Left colon (tissue), 2 donors: ENCODE results near the gene PDIA6. TPM values are rescaled to one million over a fixed set of nuclear protein-coding genes. Genes with fewer than 3 reads are reported as not detected.
"Not testable (repeated sequence)": the region's sequence is repeated elsewhere in the genome, so short reads cannot be mapped to it uniquely, and the experiment has no call there.

Source experiments
- ATAC-seq: fragments of 200-7000 bp; cut with Tn5 transposase; one replicate; pipeline ENCODE4 v1.9.1; 2020; ENCODE audit warnings: mild to moderate bottlenecking, moderate library complexity
- DNase-seq, 2 donors: peaks; one replicate each; pipeline ENCODE4 v3.0.0-alpha.2; 2020
- intact Hi-C, 2 donors: fragments of 100-400 bp; cut with DNase I in 1 of 2; cut with micrococcal nuclease in 1 of 2; formaldehyde crosslinking; loops; one replicate each; pipeline versions ENCODE4 v1.11.2 to v1.14.0; 2022; cut with DNase I, micrococcal nuclease
- total RNA-seq, 2 donors: library from RNA; stranded (reverse); fragmentation: NEBNext Ultra II Directional; extraction: Animal tissue kit (Norgen Biotek cat#: 25700); gene quantifications; one replicate each; pipeline ENCODE4 v1.2.1, GENCODE V29; 2021
- donor health status: DM: no; HTN: no; CAD: no.
- donor health status: DM: yes; HTN: yes; CAD: no.

The PDIA6 gene
- total RNA-seq, 2 donors from 2014 or later: 147 to 162 TPM

DNA sequence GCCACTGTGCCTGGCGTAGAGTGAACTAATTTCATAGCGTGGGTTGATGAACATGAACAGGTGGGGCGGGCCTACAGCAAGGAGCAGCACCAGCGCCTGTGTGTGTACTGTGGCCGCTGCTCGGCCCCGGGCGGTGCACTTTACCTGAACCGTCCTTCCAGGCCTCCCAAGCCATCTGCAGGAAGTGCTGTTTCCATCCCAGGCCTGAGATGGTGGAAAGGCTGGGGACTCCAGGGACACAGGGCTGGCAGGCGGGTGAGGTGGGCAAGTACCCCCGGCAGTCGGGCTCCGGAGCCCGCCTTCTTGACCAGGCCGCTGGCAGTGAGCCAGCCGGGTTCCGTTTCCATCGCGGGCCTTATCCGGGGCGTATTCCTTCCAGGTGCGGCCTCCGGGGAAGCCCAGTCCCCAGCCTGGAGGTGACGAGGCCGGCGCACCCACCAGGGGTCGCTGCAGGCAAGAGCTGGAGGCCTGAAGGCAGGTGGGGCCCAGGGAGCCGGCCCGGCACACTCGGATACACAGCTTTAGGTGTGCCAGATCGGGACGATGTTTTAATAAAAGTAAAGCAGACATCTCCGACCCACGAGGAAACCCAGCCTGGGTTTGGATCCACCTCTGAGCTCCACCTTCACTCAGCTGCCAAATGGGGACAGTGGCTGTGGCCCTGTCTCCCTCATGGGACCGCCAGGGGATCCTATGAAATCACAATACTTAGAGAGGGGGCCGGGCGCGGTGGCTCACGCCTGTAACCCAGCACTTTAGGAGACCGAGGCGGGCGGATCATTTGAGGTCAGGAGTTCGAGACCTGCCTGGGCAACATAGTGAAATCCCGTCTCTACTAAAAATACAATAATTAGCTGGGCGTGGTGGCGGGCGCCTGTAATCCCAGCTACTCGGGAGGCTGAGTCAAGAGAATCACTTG is 22.7 kb upstream of the PDIA6 start:
- ATAC-seq: peak; percentile 89
- intact Hi-C loops: loop anchor here in 1 of 2 donors (10.0 kb wide), 1 partner anchor 79 kb away; the partner anchor contains the start of gene KCNF1
- DNase-seq: peak; percentile 76 to 94

DNA sequence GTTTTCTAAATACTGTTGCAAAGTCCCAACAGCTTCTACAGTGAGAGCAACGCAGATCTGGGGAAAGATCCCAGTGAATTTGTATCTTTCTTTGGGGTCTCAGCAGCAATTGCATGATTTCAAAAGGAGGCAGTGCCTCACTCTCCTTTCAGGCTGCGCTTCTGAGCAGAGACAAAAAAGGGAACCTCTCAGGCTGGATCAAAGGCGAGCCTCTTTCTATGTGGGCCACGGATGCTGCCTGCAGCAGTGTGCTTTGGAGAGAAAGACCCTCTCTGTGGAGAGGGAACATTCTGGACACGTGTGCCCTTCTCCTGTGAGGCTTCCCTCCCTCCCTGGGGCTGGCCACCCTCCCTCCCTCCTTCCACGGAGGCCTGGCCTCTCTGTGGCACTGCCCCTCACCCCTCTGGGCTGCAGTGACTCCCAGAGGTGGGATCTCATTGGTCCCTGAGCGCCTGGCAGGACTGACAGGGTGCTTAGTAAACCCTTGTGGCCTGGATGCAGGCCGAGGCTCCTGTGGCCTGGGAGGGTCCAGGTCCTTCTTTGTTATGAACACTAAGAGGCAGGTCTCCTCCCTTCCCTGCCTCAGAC is 21.6 kb upstream of the PDIA6 start:
- DNase-seq (no peak), ATAC-seq (no peak)
- intact Hi-C loops: loop anchor here (5.0 to 10.0 kb wide), 2 partner anchors 81 to 293 kb away; partner anchors contain the start of gene KCNF1 (in 1 of the 2)

GRCh38 chr2:10833021-10833420 is 20.4 kb upstream of the PDIA6 start:
- ATAC-seq: no peak
- intact Hi-C loops: loop anchor here (2.0 to 10.0 kb wide), 3 partner anchors 82 to 294 kb away; partner anchors contain the start of gene KCNF1 (in 1 of the 2)
- no peak for DNase-seq

DNA sequence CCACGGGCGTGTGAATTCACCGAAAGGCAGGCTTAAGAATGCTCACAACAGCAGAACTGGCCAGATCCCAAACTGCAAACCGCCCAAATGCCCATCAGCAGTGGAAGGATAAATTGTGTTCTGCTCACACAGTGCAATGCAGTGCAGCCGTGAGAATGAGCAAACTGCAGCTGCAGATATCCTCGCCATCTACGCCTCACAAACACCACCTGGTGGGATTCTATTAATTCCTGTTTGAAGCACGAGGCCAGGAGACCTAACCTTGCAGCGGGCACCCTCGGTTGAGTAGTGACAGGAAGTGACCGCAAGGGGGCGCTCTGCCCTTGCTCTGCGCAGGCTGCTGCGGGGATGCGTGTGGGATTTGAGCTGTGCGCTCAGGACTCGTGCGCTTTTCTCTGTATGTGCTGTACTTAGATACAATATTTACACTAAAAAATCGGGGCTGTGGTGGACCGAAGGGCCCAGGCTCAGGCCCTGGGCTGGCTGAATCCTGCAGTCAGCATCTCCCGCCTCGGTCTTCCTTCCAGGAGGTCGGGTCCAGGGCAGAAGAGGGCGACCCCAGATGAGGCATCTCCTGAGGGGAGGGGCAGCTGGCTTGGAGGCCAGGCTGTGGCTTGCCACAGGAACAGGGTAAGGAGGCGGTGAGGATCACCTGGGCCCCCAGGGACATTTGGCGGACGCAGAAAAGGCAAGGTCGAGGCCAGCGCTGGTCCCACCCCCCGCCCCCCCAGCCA is 19.8 kb upstream of the PDIA6 start:
- DNase-seq (peak; percentile 63 to 85), ATAC-seq (peak; percentile 58)
- intact Hi-C loops: loop anchor here (2.0 to 10.0 kb wide), 3 partner anchors 82 to 295 kb away; partner anchors contain the start of gene KCNF1 (in 1 of the 2)

GRCh38 chr2:10831400-10831985 is 18.9 kb upstream of the PDIA6 start:
- intact Hi-C loops: loop anchor here (5.0 to 10.0 kb wide), 2 partner anchors 83 to 296 kb away; partner anchors contain the start of gene KCNF1 (in 1 of the 2)
- no peak for DNase-seq
- no peak for ATAC-seq

- no peak for ATAC-seq
- intact Hi-C loops: loop anchor here (5.0 to 10.0 kb wide), 2 partner anchors 84 to 296 kb away; partner anchors contain the start of gene KCNF1 (in 1 of the 2)
Observed at GRCh38 chr2:10830641-10831399, 18.2 kb upstream of the PDIA6 start.

DNA sequence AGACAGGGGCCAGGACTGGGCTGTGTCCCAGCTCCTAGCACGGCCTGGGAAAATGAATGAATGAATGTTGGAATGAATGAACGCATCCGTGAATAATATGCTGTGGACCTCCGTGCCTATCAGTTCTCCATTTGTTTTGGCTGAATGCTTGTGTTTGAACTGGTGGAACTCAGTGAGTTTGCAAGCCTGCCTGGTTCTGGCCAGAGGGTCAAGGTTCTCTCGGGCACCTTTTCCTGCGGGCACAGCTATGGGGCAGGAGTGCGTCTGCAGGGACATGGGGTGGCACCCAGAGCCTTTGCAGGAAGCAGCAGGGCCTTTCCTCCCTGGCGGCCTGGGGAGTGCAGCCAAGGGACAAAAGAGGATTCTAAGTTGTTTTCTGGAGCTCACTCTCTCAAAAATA is 17.6 kb upstream of the PDIA6 start:
- DNase-seq (peak; percentile 57 to 64), ATAC-seq (peak; percentile 74)
- intact Hi-C loops: loop anchor here (5.0 to 10.0 kb wide), 2 partner anchors 85 to 297 kb away; partner anchors contain the start of gene KCNF1 (in 1 of the 2)

More at GRCh38 chr2:10830641-10831399, 18.2 kb upstream of the PDIA6 start:
- DNase-seq: no peak

DNA sequence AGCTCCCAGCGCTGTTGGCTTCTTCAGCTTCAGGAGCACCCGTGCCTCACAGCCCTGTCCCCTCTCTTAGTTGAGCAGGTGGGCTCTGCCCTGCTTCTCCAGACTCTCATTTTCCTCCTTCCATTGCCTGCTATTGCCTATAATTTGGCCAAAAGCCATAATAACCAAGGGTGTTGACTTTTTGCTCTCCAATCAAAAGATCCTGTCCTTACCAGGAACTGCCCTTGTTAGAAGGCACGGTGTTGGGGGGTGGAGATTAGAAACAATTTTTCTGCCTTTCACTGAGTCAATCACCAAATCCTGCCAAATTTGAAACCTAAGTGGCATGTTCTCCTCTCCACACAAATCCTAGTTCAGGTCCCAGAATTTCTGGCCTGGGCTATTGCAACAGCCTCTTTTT is 16.7 kb upstream of the PDIA6 start:
- DNase-seq: no peak
- intact Hi-C loops: no loop called here
- peak; percentile 70 for ATAC-seq

DNA sequence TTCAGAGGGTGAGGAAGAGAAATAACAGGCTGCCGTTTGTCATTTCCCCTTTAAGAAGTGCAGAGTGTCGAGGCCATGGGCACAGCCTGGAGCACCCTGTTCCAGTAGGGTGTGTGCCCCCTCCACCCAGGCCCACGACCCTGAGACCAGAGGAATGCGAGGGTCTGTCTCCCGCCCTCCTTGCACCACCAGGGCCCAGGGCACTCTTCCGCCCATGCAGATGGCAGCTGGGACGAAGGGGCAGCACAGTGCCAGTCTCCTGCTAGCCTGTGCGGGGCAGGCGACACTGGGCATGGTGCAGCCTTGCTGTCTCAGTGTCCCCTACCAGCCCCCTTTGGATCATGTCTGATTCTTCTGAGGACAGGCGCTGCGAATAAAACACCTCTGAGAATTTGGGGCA is 15.8 kb upstream of the PDIA6 start:
- intact Hi-C loops: no loop called here
- ATAC-seq (no peak), DNase-seq (no peak)

DNA sequence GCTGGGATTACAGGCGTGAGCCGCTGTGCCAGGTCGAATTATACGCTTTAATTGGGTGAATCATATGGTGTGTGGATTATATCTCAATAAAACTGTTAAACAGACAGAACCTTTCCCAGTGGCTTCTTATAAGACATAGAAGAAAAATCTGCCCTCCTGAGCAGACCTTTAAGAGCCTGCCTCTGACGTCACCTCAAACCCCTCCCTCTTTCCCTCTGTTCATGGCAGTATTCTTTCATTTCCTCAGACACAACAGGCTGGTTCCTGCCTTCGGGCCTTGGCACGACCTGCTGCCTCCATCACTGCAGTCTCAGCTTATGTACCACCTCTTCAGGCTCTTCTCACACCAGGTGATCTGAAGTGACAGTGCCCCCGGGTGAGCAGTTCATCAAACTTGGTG is 14.0 kb upstream of the PDIA6 start:
- intact Hi-C loops: no loop called here
- ATAC-seq (no peak), DNase-seq (no peak)

DNA sequence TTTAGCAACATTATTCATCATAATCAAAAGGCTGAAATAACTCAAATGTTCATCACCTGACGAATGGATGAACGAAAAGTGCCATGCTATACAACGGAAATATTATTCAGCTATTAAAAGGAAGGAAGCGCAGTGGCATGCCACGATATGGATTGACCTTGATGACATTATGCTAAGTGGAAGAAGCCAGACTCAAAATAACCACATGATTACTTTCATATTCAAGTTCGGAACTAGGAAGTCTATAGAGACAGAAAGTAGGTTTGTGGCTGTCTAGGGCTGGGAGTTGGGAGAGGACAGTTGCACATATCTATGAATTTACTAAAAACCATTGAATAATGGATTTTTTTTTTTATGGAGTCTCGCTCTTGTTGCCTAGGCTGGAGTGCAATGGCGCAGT is 13.4 kb upstream of the PDIA6 start:
- intact Hi-C loops: no loop called here
- ATAC-seq: no peak
- no peak for DNase-seq

- no peak for ATAC-seq
- no peak for DNase-seq
- intact Hi-C loops: no loop called here
Observed at GRCh38 chr2:10824191-10824590, 11.6 kb upstream of the PDIA6 start.

- intact Hi-C loops: no loop called here
- no peak for DNase-seq
- ATAC-seq: peak; percentile 79
Observed at GRCh38 chr2:10820978-10821695, 8.6 kb upstream of the PDIA6 start.

- ATAC-seq (no peak), DNase-seq (no peak)
- intact Hi-C loops: no loop called here
Observed at GRCh38 chr2:10820562-10820961, 8.0 kb upstream of the PDIA6 start.

DNA sequence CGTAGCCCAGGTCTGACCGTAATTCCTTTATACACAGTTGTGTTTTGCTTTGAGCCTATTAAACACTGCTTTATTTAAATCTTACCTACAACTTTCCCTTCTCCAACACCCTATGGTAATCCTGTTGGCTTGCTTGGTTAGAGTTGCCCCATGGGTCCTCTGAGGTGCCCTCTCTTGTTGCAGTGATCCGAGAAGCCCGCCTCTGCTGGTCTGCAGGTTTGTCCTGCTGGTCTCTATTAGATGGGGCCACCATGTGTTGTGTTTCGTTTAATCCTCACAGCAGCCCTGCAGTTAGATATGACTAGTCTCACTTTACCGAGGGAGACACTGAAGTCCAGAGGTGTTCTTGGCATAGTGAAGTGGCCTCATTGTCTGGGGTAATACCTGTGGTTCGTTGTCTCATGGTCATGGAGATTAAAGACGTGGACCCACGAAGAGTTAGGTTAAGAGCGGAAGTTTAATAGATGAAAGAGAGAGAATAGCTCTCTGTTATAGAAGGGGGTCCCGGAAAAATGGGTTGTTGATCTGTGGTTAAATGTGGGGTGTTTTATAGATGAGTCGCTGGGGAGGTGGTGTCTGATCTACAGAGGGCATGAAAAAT is 7.2 kb upstream of the PDIA6 start:
- DNase-seq (no peak), ATAC-seq (no peak)
- intact Hi-C loops: no loop called here

DNA sequence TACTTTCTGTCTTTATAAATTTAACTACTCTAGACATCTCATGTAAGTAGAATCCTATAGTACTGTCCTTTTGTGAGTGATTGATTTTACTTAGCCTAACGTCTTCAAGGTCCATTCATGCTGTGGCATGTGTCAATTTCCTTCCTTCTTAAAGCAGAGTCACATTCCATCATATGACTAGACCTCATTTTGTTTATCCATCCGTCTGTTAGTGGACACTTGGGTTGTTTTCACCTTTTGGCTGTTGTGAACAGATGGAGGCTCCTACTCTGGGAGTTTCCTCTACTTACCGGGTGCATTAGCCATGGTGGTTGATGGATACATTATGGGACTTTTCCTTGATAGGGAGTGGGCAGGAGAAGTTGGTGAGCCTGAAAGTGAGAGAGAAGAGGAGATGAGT is 6.4 kb upstream of the PDIA6 start:
- DNase-seq (no peak), ATAC-seq (no peak)
- intact Hi-C loops: no loop called here

DNA sequence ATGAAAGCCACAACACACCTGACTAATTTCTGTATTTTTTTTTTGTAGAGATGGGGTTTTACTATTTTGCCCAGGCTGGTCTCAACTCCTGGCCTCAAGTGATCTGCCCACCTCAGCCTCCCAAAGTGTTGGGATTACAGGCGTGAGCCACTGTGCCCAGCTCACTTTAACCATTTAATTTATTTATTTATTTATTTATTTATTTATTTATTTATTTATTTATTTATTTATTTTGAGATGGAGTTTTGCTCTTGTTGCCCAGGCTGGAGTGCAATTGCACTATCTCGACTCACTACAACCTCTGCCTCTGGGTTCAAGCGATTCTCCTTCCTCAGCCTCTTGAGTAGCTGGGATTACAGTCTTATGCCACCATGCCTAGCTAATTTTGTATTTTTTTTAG is 5.7 kb upstream of the PDIA6 start:
- intact Hi-C loops, DNase-seq, ATAC-seq: not testable (repeated sequence)
